Mesenchymal stem cell (in vitro differentiated cells and primary cell): ENCODE data around the gene TMEM30B.
"Not testable (repeated sequence)": the region's sequence is repeated elsewhere in the genome, so short reads cannot be mapped to it uniquely, and the experiment has no call there.

Source experiments
- DNase-seq: peaks from one replicate; pipeline ENCODE4 v3.0.0-alpha.2; 2013
- H2AFZ ChIP-seq: one replicate; pipeline ENCODE4 v1.6.1; 2013; ENCODE audit warnings: low read depth, mild to moderate bottlenecking, control low read depth, inconsistent platforms, low read length, moderate library complexity
- H2AK5ac ChIP-seq: 2 replicates; pipeline ENCODE4 v1.6.1; 2013; ENCODE audit warnings: low read length, moderate library complexity, mild to moderate bottlenecking, inconsistent platforms; ENCODE audit not compliant: severe bottlenecking
- H2BK120ac ChIP-seq: one replicate; pipeline ENCODE4 v1.6.1; 2013; ENCODE audit warnings: low read depth, mild to moderate bottlenecking, inconsistent platforms, low read length, moderate library complexity
- H2BK12ac ChIP-seq, 2 experiments: one replicate each; pipeline ENCODE4 v1.6.1; 2013; ENCODE audit warnings: inconsistent platforms in 2 of 2, low read length in 2 of 2, mild to moderate bottlenecking in 2 of 2, moderate library complexity in 2 of 2, control low read depth in 1 of 2
- H2BK15ac ChIP-seq: one replicate; pipeline ENCODE4 v1.6.1; 2013; ENCODE audit warnings: mild to moderate bottlenecking, low read depth, inconsistent platforms; ENCODE audit not compliant: poor library complexity, severe bottlenecking
- H2BK5ac ChIP-seq: 2 replicates; pipeline ENCODE4 v1.6.1; 2013; ENCODE audit warnings: low read depth, mild to moderate bottlenecking, low read length, control low read depth, inconsistent platforms; ENCODE audit not compliant: poor library complexity, severe bottlenecking
- H3K14ac ChIP-seq, 2 experiments: one replicate each; pipeline ENCODE4 v1.6.1; 2013; ENCODE audit warnings: inconsistent platforms in 2 of 2, low read length in 2 of 2, control low read depth in 1 of 2, mild to moderate bottlenecking in 1 of 2, moderate library complexity in 1 of 2
- H3K18ac ChIP-seq, 2 experiments: one replicate each; pipeline ENCODE4 v1.6.1; 2013; ENCODE audit warnings: inconsistent platforms in 2 of 2, low read length in 2 of 2, control low read depth in 1 of 2, low read depth in 1 of 2, mild to moderate bottlenecking in 1 of 2
- H3K23ac ChIP-seq, 2 experiments: one replicate each; pipeline ENCODE4 v1.6.1; 2013; ENCODE audit warnings: inconsistent platforms in 2 of 2, low read length in 2 of 2, mild to moderate bottlenecking in 2 of 2, moderate library complexity in 2 of 2, control low read depth in 1 of 2
- H3K27ac ChIP-seq: 2 replicates; pipeline ENCODE4 v1.5.1; 2013; ENCODE audit warnings: mild to moderate bottlenecking, moderate library complexity, low read length, control low read depth, inconsistent platforms; ENCODE audit not compliant: poor library complexity, severe bottlenecking
- H3K27me3 ChIP-seq, 2 experiments: 2 replicates each; pipeline versions ENCODE4 v1.6.1 to v1.7.0; 2013; ENCODE audit warnings: low read length in 2 of 2, mild to moderate bottlenecking in 2 of 2, moderate library complexity in 2 of 2, control low read depth in 1 of 2, inconsistent platforms in 1 of 2; ENCODE audit not compliant: control insufficient read depth in 1 of 2, insufficient read depth in 1 of 2
- H3K36me3 ChIP-seq, 2 experiments: 2 replicates each; pipeline versions ENCODE4 v1.6.1 to v1.7.0; 2013; ENCODE audit warnings: low read length in 2 of 2, control low read depth in 1 of 2, inconsistent platforms in 1 of 2, low read depth in 1 of 2, mild to moderate bottlenecking in 1 of 2; ENCODE audit not compliant: insufficient read depth in 2 of 2, control insufficient read depth in 1 of 2
- H3K4ac ChIP-seq, 2 experiments: one replicate each; pipeline ENCODE4 v1.6.1; 2013; ENCODE audit warnings: inconsistent platforms in 2 of 2, low read length in 2 of 2, mild to moderate bottlenecking in 2 of 2, moderate library complexity in 2 of 2, control low read depth in 1 of 2, low read depth in 1 of 2
- H3K4me1 ChIP-seq: 2 replicates; pipeline ENCODE4 v1.6.1; 2013; ENCODE audit warnings: low read depth, low read length, control low read depth; ENCODE audit not compliant: control insufficient read depth, insufficient read depth
- H3K4me2 ChIP-seq: 2 replicates; pipeline ENCODE4 v1.6.1; 2013; ENCODE audit warnings: low read length, mild to moderate bottlenecking, inconsistent platforms; ENCODE audit not compliant: poor library complexity, severe bottlenecking
- H3K4me3 ChIP-seq, 2 experiments: 2 replicates each; pipeline versions ENCODE4 v1.5.1 to v1.7.0; 2013; ENCODE audit warnings: low read length in 2 of 2, mild to moderate bottlenecking in 2 of 2, control low read depth in 1 of 2, low read depth in 1 of 2; ENCODE audit not compliant: insufficient read depth in 1 of 2
- H3K79me1 ChIP-seq: replicated peaks from 2 replicates; pipeline ENCODE4 v1.6.1; 2013; ENCODE audit warnings: mild to moderate bottlenecking, control low read depth, low read length, inconsistent platforms; ENCODE audit not compliant: poor library complexity, severe bottlenecking
- H3K9ac ChIP-seq: 2 replicates; pipeline ENCODE4 v1.7.0; 2013; ENCODE audit warnings: mild to moderate bottlenecking, low read length, moderate library complexity
- H3K9me3 ChIP-seq: 2 replicates; pipeline ENCODE4 v1.7.0; 2013; ENCODE audit warnings: mild to moderate bottlenecking, low read length; ENCODE audit not compliant: control insufficient read depth
- H4K8ac ChIP-seq: one replicate; pipeline ENCODE4 v1.6.1; 2013; ENCODE audit warnings: inconsistent platforms, mild to moderate bottlenecking, low read length, moderate library complexity
- H4K91ac ChIP-seq: one replicate; pipeline ENCODE4 v1.6.1; 2013; ENCODE audit warnings: mild to moderate bottlenecking, low read length, inconsistent platforms
- WGBS: methylation state at CpG from one replicate; pipeline ENCODE4 v1.1.7; 2013; ENCODE audit warnings: mixed read lengths; 5-methylcytosine and 5-hydroxymethylcytosine counted together

The TMEM30B gene

DNA sequence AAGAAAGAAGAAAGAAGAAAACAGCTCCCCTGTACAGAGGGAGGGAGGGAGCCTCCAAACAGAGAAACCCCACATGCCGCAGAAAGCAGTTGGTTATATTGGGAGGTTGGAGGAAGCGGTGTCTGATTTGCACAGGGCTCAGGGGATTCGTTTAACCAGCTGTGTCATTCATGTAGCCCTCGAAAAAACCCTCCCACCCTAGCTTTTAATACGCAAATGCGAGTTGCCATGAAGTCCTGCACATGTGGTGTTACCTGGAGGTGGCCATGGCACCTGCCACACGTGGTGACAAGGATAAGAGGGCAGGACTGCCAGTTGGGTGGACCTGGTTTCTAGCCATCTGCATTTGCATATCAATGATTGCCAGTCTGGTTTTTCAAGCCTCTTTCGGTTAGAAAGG lies 40.9 kb downstream of the TMEM30B start:
- 69% methylated on average over 5 of the region's 8 CpGs for WGBS

GRCh38 chr14:61239285-61239684 lies 41.9 kb downstream of the TMEM30B start:
- not testable (repeated sequence) for H3K4ac ChIP-seq, H3K14ac ChIP-seq, H2BK15ac ChIP-seq, H4K8ac ChIP-seq, H3K27me3 ChIP-seq, H3K18ac ChIP-seq, H3K23ac ChIP-seq, H3K4me2 ChIP-seq, DNase-seq, H2BK5ac ChIP-seq, H3K27ac ChIP-seq, H3K36me3 ChIP-seq, H2AK5ac ChIP-seq, H3K9me3 ChIP-seq, H2AFZ ChIP-seq, H3K79me1 ChIP-seq, H2BK120ac ChIP-seq, H4K91ac ChIP-seq, H3K4me3 ChIP-seq, H2BK12ac ChIP-seq, H3K9ac ChIP-seq, H3K4me1 ChIP-seq
- WGBS, result 72% methylated on average over 10 of the region's 10 CpGs

More for the DNA sequence above, 40.9 kb downstream of the TMEM30B start:
- DNase-seq, result no peak
- Histone ChIP-seq H2AK5ac (no peak overlapping the region), H3K4me2 (no peak overlapping the region), H3K4me1 (peaks cover 2% of the 10 kb centered on the region), H3K27me3 (no peaks in the 10 kb centered on the region), H3K9ac (no peak overlapping the region), H4K91ac (no peak overlapping the region), H3K14ac (no peak overlapping the region), H3K9me3 (peaks cover 6% of the 10 kb centered on the region), H2BK5ac (no peak overlapping the region), H3K36me3 (no peaks in the 10 kb centered on the region), H3K4ac (no peak overlapping the region), H3K23ac (no peak overlapping the region), H3K18ac (no peak overlapping the region), H3K4me3 (no peak overlapping the region), H2BK15ac (no peak overlapping the region), H2BK12ac (no peak overlapping the region), H2AFZ (no peak overlapping the region), H3K27ac (no peak overlapping the region), H3K79me1 (no peaks in the 10 kb centered on the region), H4K8ac (no peak overlapping the region), H2BK120ac (no peak overlapping the region)

GRCh38 chr14:61238611-61239245 lies 42.4 kb downstream of the TMEM30B start:
- Histone ChIP-seq H3K4me2 (no peak overlapping the region), H4K91ac (no peak overlapping the region), H3K9me3 (peaks cover 6% of the 10 kb centered on the region), H2AFZ (no peak overlapping the region), H3K14ac (no peak overlapping the region), H3K27ac (no peak overlapping the region), H3K36me3 (no peaks in the 10 kb centered on the region), H3K4me3 (no peak overlapping the region), H3K9ac (no peak overlapping the region), H3K4me1 (no peaks in the 10 kb centered on the region), H4K8ac (no peak overlapping the region), H2BK5ac (no peak overlapping the region), H2BK120ac (no peak overlapping the region), H2BK15ac (no peak overlapping the region), H3K27me3 (no peaks in the 10 kb centered on the region), H2BK12ac (no peak overlapping the region), H3K23ac (no peak overlapping the region), H3K4ac (no peak overlapping the region), H3K18ac (no peak overlapping the region), H2AK5ac (no peak overlapping the region), H3K79me1 (no peaks in the 10 kb centered on the region)
- no peak for DNase-seq
- 65% methylated on average over 7 of the region's 7 CpGs for WGBS

DNA sequence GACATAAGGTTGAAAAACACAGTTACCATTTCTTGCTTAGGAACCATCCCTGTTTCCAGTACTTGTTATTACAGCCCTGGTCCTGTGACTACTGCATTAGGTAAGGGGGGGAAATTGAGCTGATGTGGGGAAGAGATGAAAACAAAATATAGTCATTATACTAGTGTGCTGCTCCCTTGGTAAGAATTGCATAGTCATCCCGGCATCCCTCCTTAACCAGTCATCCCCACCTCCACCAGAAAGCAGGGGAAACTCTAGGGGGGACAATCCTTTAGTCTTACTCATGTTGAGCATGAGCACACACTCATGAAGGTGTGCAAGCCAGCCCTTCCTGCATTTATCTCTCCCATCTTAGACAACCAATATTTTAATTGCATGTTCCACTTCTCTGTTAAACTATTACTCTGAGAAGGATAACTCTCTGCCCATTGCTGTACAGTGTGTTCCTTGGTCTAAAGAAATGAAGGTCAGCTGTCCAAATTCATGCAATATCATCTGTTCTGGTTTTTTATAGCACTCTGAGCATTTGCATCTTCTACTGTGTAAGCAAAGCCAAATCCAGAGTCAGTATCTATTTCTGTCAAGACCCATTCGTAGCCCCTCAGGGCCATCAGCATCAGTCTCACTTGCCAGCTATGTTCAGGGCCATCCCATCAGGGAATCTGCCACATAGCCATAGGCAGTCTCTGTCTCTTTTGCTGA lies 46.8 kb downstream of the TMEM30B start:
- 84% methylated on average over 2 of the region's 2 CpGs for WGBS
- H2BK15ac ChIP-seq, result no peak overlapping the region
- no peak overlapping the region for H4K91ac ChIP-seq
- H2BK5ac ChIP-seq, result no peak overlapping the region
- no peak overlapping the region for H2BK120ac ChIP-seq
- no peak overlapping the region for H2BK12ac ChIP-seq
- no peak overlapping the region for H3K14ac ChIP-seq
- no peak overlapping the region for H3K4me3 ChIP-seq
- no peaks in the 10 kb centered on the region for H3K79me1 ChIP-seq
- no peaks in the 10 kb centered on the region for H3K4me1 ChIP-seq
- H3K9ac ChIP-seq, result no peak overlapping the region
- H3K9me3 ChIP-seq, result no peaks in the 10 kb centered on the region
- no peaks in the 10 kb centered on the region for H3K36me3 ChIP-seq
- no peak for DNase-seq
- H3K4me2 ChIP-seq, result no peak overlapping the region
- H3K27me3 ChIP-seq, result peaks cover 0 to 3% of the 10 kb centered on the region in 2 experiments
- H2AFZ ChIP-seq, result no peak overlapping the region
- H2AK5ac ChIP-seq, result no peak overlapping the region
- no peak overlapping the region for H3K4ac ChIP-seq
- H3K18ac ChIP-seq, result no peak overlapping the region
- no peak overlapping the region for H4K8ac ChIP-seq
- no peak overlapping the region for H3K23ac ChIP-seq
- H3K27ac ChIP-seq, result no peak overlapping the region
